Epidermal melanocyte (primary cell): ENCODE measurements around the gene TGM4.
A peak's percentile ranks its signal among the peaks of the same experiment; 100 is the strongest.

Experiments
- DNase-seq: peaks from one replicate; pipeline ENCODE4 v3.0.0; 2011; ENCODE audit warnings: low spot score; ENCODE audit not compliant: insufficient read length

Gene TGM4

DNA sequence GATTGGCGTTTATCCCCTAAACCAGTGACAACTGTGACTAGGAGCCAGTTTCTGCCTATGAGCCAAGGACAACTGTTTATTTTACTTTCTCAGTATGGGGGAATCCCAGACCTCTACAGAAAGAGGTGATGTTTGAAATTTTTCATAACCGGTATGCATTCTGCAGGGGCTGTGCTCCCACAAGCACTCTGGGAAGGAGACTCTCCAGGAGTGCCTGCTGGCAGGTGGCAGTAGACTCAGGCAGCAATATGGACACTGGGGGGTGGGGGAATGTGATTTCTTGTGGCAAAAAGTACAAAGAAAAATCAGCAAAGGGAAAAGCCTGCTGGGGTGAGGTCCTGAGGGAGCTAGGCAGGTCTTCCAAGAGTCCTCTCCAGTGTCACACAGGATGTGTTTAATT lies 5.9 kb downstream of the TGM4 start:
- DNase-seq: no peak

DNA sequence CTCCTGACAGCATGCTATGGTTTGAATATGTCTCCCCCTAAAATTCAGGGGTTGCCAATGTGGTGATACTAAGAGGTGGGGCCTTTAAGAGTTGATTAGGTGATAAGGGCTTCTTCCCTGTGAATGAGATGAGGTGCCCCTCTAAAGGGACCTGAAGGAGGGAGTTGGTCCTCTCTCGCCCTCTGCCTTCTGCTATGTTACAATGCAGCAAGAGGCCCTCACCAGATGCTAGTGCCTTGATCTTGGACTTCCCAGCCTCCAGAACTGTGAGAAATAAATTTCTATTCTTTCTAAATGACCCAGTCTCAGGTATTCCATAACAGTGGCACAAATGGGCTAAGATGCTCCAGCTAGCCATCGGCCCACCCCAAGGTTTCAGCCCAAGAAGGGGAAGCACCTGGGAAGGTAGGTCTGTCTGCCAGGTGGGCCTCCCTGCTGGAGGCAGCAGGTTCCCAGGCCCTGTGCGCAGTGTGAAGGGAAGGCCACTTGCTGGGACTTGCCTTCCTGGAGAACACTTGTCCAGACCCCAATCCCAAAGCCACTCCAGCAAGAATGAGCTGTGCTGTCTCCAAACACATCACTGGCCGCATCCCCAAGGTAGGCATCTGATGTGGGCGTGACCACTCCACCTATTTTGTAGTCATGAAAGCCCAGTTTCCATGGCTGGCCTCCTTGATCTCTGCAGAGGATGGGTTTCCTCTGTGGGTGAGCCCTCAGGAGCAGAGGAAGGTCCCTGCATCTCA lies 9.0 kb downstream of the TGM4 start:
- DNase-seq: no peak

DNA sequence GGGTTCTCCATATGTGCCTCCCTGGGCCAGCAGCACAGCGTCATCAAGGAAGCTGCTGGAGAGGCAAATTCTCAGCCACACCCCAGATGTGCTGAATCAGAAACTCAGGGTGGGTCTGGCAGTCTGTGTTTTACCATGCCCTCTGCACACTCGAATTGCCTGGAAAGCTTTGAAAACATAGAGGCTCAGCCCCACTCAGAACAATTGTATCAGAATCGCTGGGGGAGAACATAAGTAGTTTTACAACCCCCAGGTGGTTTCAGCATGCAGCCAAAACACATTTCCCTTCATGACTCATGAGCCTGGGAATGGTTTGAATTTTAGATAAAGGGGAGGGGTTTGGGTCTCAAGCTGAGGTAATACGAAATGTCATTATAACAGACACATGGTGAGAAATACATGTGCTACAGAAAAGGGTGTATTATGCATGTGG lies 9.6 kb downstream of the TGM4 start:
- DNase-seq: peak; percentile 42

DNA sequence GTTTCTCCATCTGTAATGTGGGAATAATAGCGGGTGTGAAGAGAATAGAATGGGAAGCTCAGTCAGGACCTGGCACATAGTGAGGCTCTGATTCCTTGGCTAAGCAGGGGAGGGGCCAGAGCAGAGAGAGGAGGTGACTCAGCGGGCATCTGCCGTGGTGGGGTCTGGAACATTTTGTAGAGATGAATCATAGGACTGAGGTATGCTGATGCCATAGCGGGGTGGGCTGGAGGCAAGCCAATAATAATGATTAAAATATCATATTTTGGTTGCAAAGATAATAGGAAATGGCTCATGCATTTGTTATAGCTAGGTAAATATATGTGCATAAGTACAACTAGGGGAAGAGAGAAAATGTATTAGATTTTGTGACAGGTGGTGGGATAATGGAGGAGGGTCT lies 11.2 kb downstream of the TGM4 start:
- DNase-seq: no peak

DNA sequence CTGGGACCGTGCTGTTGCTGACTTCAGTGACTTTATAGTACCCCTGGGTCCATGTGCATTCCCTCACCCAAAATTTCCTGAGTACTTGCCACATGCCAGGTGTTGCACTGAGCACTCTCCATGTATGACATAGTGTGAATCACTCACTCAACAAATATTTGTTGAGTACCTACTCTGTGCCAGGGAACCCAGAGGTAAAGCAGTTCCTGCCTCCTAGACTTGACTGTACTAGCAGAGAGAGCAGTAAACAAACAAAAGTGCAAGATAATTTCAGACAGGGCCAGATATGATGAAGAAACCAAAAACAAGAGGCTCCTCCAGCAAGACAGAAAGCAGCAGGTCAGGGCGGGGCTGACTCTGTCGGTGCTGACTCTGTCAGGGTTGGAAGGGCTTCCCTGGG lies 12.2 kb downstream of the TGM4 start:
- no peak for DNase-seq

DNA sequence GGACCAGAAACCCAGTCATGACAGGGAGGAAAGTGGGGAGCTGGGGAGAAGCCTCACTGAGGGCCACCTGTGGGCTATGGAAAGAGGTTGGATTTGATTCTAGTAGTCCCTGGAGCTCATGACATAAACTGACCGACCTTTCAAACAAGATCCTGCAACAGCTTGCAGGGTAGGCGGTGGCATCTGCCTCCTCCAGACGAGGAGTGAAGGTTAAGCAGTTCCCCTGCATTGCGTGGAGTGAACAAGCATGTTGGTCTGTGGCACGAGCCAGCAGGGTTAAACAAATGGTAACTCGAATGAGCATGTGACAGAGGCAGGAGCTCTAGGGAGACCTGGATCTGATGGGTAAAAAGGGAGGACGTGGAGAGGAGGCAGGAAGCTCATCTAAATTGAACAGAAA lies 12.7 kb downstream of the TGM4 start:
- no peak for DNase-seq

DNA sequence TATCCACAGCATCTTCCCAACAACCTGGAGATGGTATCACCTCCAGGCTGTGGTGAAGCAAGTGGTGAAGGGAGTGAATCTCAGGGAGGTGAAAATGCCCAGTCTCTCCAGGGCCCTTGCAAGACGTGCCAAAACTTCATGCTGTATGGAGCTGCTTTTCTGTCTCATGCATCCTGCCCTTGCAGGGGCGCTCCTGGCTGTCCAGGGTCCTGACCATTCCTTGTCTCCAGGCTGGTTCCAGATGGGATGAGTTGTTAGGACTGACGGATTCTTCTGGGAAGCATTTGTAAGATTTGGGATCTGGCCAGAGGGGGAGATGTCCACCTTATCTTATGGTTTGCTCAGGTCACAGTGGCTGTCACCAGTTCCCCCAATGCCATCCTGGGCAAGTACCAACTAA lies 15.8 kb downstream of the TGM4 start:
- no peak for DNase-seq

DNA sequence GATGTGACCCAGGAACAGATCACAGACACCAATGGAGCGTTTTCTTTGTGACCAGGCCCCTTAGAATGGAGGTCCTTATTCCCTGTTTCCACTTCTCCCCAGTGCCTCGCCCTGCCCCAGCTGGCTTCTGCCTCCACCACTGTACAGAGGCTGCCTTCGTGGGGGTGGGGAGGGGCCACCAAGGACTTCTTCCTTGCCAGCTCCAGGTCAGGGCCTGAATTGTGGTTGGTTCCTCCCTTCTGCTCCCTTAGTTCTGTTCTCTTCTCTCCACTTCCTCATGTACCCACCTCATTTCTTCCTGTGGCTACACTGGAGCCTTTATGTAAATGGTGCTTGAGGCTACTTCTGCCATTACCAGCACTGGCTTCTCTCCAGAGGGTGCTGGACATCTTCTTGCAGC lies 16.4 kb downstream of the TGM4 start:
- DNase-seq: no peak

DNA sequence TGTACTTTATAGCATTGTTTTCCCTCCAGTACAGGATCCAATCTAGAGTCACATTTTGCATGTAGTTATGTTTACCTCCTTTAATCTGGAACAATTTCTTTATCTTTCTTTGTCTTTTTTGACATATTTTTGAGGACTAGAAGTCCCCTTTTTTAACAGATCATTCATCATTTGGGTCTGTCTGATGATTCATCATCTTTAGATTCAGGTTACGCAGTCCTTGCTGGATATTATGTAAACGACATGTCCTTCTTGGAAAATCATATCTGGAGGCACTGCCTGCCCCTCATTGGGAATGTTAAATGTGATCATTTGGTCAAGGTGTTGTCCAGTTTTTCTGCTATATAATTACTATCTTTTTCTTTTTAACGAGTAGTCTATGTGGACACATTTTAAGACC lies 18.3 kb downstream of the TGM4 start:
- DNase-seq: no peak

DNA sequence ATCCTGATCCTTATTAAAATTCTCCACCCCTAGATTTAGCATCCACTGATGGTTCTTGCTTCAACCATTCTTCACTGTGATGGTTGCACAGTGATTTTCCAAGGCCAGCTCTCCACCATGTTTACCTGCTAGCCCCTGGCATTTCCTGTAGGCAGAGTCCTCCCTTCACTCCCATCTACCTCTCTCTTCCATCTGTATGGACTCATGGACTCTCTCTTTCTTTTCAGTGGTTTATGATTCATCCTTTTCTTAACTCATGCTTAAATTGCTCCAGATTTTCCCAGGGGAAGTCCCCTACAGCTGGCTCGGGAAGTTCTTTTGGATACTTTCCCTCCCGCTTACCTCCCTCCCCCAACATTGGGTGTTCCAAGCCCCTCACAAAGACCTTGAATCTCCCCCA lies 18.7 kb downstream of the TGM4 start:
- DNase-seq: no peak

DNA sequence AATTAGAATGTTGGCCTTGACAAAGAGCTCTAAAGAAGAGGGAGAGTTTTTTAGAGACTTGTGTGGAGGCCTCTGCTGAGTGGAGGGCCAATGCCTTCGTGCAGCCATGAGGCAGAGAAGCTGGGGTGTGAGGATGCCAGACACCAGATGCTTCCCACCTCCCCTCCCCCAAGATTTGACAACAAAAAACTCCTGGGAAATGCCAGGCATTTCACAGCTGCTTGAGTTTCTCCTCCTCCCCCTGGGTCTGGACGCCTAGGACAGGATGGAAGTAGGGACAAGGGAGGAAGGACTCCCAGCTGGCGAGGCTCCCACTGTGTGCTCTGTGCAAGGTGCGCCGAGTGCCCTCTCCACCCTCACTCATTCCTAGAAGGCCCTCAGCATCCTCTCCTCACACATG lies 20.1 kb downstream of the TGM4 start:
- no peak for DNase-seq

DNA sequence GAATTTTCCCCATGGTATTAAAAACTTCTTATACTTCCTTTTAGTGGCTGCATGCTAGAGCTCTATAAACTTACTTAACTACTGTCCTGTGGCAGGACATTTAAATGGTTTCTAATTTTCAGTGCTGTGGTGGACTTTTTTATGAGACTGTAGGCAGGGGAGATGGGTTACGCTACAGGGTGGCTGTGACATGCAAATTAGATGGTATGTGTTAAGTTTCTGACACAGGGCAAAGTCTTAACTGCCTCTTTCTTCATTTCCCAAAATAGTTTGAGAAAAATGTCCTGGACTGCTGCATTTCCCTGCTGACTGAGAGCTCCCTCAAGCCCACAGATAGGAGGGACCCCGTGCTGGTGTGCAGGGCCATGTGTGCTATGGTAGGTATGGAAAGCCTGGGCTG lies 22.0 kb downstream of the TGM4 start:
- DNase-seq: no peak

DNA sequence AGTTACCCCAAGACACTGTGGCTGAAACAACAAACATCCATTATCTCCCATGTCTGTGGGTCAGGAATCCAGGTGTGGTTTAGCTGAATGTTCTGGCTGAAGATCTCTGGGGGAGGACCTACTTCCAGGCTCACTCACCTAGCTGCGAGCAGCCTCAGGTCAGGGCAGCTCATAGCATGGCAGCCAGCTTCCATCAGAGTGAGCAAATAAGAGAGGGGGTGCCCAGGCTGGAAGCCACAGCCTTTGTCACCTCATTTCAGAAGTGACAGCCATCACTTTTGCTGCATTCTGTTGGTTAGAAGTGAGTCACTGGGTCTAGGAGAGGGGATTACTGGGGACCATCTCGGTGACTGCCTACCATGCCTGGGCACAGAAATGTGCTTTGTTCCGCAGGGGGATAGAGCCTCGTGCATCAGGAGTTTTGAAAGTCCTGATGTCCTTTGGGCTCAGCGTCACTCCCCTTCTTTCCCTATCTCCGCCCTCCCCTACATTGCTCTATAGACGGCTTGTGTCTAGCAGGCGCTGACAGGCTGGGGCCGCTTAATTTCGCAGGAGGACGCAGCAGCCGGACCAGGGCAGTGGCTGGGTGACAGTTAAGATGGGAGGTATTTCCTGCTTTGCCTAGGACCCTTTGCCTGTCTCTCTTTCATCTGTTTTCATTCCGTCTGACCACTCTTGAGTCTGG lies 25.4 kb downstream of the TGM4 start:
- no peak for DNase-seq

DNA sequence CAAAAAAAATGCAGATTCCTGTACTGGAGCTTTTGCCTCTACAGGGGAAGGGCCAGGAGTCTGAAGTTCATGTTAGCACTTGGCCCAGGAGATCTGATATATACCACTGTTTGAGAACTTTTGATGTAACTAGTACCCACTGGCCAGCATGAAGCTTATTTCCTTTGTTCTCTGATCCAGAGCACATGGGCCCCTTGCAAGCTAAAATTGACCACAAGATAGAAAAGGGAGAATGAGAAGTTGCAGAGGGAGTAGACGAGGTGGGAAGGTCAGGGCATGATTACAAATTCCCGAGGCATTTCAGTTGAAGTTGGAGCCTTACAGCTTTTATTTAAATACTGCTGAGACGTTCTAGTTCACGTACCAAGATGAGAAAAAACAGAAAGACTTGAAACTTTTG lies 28.2 kb downstream of the TGM4 start:
- no peak for DNase-seq

DNA sequence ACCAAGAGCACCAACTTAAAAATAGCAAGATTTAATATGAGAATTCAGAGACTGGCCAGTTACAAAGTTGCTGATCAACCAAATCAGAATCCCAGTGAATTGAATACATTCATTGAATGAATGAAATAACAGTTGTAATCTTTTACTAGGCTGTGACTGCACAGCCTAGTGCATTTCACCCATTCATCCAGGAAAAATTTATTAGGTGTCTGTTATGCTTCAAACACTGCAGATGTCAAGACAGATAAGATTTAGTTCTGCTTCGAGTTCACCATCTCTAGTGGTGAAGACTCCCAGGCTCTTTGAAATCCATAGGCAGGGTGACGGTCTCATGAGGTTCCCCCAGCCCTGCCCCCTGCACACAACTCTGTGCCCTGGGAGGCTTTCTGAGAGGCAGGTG lies 28.9 kb downstream of the TGM4 start:
- no peak for DNase-seq

DNA sequence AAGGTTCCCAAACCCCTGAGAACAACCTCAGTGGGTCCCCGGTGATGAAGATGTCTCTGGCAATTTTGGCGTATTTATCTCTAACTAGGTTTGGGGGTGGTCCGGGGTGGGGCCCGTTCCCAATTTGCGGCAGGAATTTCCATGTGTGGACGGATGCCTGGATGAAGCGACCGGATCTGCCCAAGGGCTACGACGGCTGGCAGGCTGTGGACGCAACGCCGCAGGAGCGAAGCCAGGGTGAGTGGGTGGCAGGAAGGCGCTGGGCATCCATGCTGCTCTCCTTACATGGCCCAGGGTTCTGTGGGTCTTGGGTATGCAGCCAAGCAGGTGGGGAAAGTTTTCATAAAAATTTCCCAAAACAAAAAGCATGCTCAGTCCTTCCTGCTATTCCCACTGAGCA lies 29.3 kb downstream of the TGM4 start:
- DNase-seq: no peak

DNA sequence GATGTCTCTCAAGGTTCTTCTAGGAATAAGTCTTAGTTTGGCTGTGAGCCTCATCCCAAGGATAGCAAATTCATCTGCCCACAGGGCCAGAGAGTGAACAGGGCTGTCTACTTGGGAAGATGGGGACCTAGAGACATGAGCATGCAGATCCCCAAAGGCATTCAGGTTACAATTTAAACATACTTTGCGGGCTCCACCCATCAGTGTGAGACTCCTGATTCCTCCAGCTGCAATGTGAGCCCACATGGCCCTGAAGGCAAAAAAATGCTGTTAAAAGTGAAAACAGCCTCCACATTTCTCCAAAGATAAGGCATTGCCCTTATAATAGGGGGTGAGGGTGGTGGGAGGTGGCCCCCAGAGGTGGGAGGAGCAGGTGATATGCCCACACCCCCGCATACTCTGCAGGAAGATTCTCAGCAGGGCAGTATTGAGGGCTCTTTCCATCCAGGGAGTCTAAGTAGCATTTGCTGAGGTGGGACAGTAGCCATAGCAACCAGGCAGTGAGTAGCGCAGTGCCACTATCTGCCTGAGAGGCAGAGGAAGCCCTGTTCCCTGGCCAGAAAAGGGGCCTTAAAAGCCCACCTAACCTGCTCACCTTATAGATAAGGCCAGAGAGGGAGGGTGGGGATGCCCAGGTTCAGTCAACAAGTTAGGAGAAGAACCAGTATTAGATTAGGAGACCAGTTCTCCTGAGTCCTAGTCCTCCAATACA lies 31.2 kb downstream of the TGM4 start:
- DNase-seq: no peak

DNA sequence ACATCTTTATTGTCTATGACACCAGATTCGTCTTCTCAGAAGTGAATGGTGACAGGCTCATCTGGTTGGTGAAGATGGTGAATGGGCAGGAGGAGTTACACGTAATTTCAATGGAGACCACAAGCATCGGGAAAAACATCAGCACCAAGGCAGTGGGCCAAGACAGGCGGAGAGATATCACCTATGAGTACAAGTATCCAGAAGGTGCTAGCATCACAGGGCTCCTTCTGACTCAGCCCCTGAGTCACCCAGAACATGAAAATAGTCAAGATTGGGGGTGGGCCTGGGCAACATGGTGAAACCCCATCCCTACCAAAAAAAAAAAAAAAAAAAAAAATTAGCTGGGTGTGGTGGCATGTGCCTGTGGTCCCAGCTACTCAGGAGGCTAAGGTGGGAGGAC lies 32.6 kb downstream of the TGM4 start:
- no peak for DNase-seq

DNA sequence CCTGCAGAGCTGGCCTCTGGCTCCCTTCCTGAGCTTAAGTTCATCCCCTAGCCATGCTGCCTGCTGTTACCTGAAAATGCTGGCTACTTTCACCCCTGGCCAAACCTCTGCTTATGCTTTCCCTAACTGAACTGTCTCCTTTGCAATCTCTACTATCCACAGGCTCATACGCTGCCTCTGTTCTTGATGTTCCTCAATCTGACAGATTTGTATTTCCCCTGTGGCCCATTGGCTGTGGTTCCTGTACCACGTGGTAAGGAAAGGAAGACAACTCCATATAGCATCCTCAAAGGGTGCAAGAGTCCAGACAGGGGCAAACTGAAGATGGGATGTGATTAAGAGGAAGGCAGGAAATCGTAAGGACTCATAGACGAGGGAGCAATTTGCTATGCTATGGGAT lies 33.2 kb downstream of the TGM4 start:
- no peak for DNase-seq

DNA sequence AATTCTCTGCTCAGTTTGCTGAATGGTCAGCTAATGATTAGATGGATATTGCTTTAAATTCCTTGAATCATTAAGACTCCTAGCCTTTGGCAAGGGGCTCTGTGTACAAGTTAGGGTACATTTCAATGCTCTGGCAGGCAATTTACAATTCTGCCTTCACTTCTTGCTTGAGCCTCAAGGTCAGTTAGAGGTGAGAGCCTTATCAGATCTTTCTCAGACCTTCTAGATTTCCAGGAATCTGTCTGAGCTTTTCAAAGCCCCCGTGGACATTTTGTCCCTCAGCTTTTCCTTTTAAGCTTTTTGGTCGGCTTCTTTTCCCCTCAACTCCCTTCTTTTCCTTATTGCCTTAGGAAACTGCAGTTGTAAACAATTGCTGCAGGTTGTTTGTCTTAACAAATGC lies 34.7 kb downstream of the TGM4 start:
- DNase-seq: no peak

DNA sequence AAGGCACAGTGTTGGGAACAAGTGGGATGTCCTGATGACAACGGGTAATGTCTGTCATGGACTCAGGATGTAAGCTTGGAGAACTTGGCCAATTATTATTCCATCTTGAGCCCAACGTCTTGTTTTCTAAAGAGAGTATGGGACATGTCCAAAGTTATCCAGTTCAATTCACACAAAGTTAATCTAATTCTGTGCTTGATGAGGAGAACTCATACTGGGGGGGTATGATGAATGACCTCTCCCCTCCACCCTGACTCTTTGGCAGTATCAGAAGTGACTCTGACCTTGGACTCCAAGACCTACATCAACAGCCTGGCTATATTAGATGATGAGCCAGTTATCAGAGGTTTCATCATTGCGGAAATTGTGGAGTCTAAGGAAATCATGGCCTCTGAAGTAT lies 36.3 kb downstream of the TGM4 start:
- DNase-seq: no peak

DNA sequence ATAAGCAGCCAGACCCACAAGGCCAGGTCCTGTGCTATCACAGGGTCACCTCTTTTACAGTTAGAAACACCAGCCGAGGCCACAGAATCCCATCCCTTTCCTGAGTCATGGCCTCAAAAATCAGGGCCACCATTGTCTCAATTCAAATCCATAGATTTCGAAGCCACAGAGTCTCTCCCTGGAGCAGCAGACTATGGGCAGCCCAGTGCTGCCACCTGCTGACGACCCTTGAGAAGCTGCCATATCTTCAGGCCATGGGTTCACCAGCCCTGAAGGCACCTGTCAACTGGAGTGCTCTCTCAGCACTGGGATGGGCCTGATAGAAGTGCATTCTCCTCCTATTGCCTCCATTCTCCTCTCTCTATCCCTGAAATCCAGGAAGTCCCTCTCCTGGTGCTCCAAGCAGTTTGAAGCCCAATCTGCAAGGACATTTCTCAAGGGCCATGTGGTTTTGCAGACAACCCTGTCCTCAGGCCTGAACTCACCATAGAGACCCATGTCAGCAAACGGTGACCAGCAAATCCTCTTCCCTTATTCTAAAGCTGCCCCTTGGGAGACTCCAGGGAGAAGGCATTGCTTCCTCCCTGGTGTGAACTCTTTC lies 39.6 kb downstream of the TGM4 start:
- peak; percentile 57 for DNase-seq
